ENCODE results near the gene LRIG2. TPM values are rescaled to one million over a fixed set of nuclear protein-coding genes. Genes with fewer than 3 reads are reported as not detected.

The LRIG2 gene
- total and polyA plus RNA-seq, 9 of the 15 experiments (the other 6 are each of a cell fraction or from before 2014, with no cell fraction given) = 1.8 to 28.1 (median 11.5) TPM

DNA sequence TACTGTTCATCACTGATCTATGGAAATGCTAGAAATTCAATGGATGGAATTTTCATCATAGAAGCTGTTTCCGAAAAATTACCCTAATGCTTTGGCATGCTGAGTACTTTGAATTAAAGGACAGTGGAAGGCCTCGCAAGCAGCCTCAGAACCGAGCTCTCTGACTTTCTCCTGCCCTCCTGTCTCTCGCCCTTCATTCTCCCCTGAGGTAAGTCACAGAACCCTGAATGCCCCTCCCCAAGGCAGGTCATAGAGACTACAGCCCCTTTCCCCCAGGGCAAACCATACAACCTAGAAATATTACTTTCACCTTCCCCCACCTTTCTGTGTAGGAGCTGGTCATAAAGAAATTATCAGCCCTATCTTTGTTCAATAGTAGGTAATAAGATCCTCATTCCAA lies 74.8 kb downstream of the LRIG2 start (continued):
- TF ChIP-seq, protein P1, sequence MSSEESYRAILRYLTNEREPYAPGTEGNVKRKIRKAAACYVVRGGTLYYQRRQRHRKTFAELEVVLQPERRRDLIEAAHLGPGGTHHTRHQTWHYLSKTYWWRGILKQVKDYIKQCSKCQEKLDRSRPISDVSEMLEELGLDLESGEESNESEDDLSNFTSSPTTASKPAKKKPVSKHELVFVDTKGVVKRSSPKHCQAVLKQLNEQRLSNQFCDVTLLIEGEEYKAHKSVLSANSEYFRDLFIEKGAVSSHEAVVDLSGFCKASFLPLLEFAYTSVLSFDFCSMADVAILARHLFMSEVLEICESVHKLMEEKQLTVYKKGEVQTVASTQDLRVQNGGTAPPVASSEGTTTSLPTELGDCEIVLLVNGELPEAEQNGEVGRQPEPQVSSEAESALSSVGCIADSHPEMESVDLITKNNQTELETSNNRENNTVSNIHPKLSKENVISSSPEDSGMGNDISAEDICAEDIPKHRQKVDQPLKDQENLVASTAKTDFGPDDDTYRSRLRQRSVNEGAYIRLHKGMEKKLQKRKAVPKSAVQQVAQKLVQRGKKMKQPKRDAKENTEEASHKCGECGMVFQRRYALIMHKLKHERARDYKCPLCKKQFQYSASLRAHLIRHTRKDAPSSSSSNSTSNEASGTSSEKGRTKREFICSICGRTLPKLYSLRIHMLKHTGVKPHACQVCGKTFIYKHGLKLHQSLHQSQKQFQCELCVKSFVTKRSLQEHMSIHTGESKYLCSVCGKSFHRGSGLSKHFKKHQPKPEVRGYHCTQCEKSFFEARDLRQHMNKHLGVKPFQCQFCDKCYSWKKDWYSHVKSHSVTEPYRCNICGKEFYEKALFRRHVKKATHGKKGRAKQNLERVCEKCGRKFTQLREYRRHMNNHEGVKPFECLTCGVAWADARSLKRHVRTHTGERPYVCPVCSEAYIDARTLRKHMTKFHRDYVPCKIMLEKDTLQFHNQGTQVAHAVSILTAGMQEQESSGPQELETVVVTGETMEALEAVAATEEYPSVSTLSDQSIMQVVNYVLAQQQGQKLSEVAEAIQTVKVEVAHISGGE (CRISPR knock-in tag; IDR thresholded peaks at IDR 0.05) = no peak
- TF ChIP-seq, protein P2, sequence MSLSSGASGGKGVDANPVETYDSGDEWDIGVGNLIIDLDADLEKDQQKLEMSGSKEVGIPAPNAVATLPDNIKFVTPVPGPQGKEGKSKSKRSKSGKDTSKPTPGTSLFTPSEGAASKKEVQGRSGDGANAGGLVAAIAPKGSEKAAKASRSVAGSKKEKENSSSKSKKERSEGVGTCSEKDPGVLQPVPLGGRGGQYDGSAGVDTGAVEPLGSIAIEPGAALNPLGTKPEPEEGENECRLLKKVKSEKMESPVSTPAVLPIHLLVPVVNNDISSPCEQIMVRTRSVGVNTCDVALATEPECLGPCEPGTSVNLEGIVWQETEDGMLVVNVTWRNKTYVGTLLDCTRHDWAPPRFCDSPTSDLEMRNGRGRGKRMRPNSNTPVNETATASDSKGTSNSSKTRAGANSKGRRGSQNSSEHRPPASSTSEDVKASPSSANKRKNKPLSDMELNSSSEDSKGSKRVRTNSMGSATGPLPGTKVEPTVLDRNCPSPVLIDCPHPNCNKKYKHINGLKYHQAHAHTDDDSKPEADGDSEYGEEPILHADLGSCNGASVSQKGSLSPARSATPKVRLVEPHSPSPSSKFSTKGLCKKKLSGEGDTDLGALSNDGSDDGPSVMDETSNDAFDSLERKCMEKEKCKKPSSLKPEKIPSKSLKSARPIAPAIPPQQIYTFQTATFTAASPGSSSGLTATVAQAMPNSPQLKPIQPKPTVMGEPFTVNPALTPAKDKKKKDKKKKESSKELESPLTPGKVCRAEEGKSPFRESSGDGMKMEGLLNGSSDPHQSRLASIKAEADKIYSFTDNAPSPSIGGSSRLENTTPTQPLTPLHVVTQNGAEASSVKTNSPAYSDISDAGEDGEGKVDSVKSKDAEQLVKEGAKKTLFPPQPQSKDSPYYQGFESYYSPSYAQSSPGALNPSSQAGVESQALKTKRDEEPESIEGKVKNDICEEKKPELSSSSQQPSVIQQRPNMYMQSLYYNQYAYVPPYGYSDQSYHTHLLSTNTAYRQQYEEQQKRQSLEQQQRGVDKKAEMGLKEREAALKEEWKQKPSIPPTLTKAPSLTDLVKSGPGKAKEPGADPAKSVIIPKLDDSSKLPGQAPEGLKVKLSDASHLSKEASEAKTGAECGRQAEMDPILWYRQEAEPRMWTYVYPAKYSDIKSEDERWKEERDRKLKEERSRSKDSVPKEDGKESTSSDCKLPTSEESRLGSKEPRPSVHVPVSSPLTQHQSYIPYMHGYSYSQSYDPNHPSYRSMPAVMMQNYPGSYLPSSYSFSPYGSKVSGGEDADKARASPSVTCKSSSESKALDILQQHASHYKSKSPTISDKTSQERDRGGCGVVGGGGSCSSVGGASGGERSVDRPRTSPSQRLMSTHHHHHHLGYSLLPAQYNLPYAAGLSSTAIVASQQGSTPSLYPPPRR (CRISPR knock-in tag; IDR thresholded peaks at IDR 0.05; ENCODE audit: borderline replicate concordance) = no peak
- TF ChIP-seq RUNX1 (IDR thresholded peaks at IDR 0.05; ENCODE audit: low read depth) = no peak
- TF ChIP-seq SIX5 (IDR thresholded peaks at IDR 0.05; ENCODE audit: borderline replicate concordance in 1 of 2, insufficient read depth in 1 of 2, low read depth in 1 of 2, low read length in 2 of 2) = no peak
- no peak for TF ChIP-seq ASH1L (IDR thresholded peaks at IDR 0.05; ENCODE audit: borderline replicate concordance, low read depth, partially characterized antibody)
- TF ChIP-seq SP2 (IDR thresholded peaks at IDR 0.05; ENCODE audit: extremely low read depth, low read depth, low read length, poor library complexity, severe bottlenecking) = no peak
- TF ChIP-seq ETV6 (IDR thresholded peaks at IDR 0.05; ENCODE audit: borderline replicate concordance in 1 of 2, low read depth in 2 of 2, low read length in 1 of 2) = no peak
- TF ChIP-seq ETV6 (CRISPR knock-in tag; IDR thresholded peaks at IDR 0.05; ENCODE audit: borderline replicate concordance) = no peak
- TF ChIP-seq, protein P3, sequence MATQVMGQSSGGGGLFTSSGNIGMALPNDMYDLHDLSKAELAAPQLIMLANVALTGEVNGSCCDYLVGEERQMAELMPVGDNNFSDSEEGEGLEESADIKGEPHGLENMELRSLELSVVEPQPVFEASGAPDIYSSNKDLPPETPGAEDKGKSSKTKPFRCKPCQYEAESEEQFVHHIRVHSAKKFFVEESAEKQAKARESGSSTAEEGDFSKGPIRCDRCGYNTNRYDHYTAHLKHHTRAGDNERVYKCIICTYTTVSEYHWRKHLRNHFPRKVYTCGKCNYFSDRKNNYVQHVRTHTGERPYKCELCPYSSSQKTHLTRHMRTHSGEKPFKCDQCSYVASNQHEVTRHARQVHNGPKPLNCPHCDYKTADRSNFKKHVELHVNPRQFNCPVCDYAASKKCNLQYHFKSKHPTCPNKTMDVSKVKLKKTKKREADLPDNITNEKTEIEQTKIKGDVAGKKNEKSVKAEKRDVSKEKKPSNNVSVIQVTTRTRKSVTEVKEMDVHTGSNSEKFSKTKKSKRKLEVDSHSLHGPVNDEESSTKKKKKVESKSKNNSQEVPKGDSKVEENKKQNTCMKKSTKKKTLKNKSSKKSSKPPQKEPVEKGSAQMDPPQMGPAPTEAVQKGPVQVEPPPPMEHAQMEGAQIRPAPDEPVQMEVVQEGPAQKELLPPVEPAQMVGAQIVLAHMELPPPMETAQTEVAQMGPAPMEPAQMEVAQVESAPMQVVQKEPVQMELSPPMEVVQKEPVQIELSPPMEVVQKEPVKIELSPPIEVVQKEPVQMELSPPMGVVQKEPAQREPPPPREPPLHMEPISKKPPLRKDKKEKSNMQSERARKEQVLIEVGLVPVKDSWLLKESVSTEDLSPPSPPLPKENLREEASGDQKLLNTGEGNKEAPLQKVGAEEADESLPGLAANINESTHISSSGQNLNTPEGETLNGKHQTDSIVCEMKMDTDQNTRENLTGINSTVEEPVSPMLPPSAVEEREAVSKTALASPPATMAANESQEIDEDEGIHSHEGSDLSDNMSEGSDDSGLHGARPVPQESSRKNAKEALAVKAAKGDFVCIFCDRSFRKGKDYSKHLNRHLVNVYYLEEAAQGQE (IDR thresholded peaks at IDR 0.05; ENCODE audit: borderline replicate concordance) = no peak
- TF ChIP-seq, protein P3 (CRISPR knock-in tag; IDR thresholded peaks at IDR 0.05; ENCODE audit: low read depth) = no peak
